ENCODE measurements around the gene BRINP1. TPM values are rescaled to one million over a fixed set of nuclear protein-coding genes. Genes with fewer than 3 reads are reported as not detected.

BRINP1 gene, protein sequence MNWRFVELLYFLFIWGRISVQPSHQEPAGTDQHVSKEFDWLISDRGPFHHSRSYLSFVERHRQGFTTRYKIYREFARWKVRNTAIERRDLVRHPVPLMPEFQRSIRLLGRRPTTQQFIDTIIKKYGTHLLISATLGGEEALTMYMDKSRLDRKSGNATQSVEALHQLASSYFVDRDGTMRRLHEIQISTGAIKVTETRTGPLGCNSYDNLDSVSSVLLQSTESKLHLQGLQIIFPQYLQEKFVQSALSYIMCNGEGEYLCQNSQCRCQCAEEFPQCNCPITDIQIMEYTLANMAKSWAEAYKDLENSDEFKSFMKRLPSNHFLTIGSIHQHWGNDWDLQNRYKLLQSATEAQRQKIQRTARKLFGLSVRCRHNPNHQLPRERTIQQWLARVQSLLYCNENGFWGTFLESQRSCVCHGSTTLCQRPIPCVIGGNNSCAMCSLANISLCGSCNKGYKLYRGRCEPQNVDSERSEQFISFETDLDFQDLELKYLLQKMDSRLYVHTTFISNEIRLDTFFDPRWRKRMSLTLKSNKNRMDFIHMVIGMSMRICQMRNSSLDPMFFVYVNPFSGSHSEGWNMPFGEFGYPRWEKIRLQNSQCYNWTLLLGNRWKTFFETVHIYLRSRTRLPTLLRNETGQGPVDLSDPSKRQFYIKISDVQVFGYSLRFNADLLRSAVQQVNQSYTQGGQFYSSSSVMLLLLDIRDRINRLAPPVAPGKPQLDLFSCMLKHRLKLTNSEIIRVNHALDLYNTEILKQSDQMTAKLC
- total RNA-seq, result 3.4 TPM

DNA sequence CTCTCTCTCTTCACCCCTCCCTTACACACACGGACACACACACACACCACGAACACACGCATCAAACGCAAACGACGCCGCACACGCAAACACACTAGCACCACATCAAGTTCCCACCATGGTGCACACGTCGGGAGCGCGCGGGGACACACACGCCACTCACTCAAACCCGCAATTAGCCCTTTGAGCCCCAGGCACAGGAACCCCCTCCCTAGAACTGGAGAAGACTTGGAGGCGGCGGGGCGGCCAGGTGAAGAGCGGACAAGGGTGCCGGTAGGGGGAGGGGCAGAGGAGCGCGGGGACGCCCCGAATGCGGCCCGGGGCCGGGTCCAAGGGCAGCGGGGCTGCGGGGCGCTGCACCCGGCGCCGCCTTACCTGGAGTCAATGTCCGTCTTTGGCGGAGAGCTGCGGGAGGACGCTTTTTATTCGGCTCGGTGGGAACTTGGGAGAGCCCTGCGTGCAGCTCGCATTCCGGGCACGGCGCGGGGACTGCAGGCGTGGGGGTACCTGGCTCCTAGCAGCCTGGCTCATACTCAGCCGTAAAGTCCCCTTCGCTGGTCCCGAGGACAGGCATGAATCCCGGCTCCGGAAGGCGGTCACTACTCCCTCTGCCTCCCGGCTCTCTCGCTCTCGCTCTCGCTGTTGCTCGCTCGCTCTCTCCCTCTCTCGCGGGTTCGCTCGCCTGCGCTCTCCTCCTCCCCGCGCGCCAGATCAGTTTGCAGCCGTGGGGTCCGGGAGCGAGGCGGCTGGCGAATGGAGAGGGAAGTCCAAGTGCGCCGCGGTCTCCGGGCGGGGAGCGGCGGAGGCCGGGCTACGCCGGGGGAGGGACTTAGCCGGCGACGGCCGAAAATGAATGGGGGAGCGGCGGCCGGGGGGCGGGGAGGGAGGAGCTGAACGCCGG is at the start of gene BRINP1:
TSS of gene BRINP1 (minus strand) at position 755 of the 901 bp plus-strand sequence. CDS start 56,080 bp downstream, outside the sequence.
- ATAC-seq, result peak; percentile 62

DNA sequence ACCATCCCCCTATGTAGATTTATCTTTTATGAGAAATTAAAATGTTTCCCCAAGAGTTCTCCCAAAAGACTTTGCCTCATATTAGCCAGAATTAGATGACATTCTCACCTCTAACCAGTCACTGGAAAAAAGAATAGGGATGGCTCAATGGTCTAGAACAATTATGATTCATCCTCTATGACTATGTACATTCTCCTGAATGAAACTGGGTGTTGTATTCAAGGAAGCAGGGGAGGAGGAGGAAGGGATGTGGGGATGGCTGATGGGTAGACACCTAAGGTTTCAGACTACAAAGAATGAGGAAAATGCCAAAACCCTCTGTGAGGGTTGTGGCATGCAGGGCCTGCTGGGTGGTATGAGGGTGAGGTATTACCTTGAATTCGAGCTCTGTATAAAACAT is 49.5 kb upstream of the BRINP1 start:
- peak; percentile 73 for ATAC-seq

DNA sequence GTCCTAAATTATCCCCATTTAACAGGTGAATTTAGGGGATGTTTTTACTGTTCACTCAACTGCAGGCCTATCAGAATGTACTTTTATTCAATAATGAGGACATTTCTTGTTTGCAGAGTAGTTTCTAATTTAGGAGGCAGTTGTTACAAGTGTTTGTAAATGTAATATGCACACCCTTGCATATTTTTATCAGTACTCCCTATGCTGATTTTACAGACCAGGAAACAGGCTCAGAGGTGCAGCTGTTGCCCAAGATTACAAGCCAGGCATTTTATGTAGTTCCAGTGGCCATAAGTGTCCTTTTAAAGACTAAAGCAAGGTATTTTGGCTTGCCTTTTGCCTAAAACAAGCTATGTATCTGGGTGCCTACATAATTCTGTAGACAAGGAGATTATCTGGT is 47.6 kb upstream of the BRINP1 start:
- no peak for ATAC-seq

DNA sequence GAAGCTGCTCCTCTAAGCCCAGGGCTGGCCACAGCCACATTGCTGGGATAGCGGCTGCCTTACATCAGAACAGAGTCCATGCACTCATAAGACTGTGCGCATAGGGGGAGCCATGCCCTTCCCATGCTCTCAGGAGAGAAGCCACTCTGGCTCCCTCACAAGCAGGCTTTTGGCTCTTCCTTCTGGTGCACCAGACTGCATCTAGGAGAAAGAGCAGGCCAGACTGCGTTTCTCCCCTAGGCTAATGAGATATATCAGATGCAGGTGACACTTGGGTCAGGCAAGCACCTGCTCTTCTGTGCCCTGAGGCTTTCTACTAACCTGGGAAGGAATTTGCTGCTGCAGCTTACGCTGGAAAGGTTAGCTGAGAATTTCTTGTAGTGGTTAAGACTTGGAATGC is 43.2 kb upstream of the BRINP1 start:
- ATAC-seq, result peak; percentile 18

DNA sequence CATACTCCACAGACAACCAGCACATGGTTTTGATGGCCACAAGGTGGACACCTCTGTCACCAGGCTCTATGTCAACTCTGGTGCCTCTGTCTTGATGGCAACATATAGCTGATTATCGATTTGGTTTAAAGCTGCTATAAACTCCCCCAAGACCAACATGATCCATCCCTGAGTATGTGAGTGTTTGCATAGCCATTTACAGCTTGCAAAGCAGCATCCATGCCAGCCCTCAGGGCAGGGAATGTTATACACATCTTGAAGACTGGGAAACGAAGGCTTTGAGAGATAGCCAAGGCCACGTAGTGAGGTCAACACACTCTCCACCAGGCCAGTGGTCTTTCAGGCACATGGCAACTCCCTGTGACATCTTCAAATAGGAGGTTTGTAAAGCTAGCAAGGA is 40.3 kb upstream of the BRINP1 start:
- ATAC-seq, result no peak

DNA sequence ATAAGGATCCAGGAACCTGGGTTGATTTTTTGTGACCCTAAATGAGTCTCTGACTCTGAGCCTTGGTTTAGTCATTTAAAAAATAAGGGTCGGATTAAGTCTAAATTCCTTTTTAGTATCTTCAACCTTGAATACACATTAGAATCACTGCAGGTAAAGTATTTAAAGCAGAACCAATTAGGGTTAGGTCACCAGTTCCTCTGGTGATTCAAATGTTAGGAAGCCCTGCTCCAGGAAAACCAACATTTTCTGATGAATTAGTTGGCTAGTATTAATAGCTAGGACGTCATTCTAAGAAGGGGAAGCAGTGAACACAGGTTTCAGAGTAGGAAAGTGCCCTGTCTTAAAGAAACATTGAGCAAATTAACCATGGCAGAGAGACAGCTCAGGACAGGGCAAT is 31.4 kb upstream of the BRINP1 start:
- no peak for ATAC-seq

DNA sequence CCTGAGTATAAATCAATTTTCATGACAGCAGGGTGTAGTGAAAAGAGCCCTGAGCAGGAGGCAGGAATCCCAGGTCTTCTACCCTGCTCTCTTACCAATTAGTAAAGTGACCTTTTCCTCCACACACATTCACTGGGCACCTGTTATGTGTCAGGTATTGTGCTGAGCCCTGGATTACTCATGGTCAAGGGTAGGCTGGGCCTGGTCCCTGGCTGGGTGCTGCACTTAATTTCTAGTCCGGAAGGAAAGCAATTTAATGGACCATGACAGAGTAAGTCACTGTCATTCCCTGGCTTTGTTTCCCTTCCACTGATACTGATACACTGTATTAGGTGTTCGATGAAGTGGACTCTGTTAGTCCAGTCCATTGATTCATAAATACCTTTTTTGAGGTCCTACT is 29.1 kb upstream of the BRINP1 start:
- ATAC-seq, result peak; percentile 69

DNA sequence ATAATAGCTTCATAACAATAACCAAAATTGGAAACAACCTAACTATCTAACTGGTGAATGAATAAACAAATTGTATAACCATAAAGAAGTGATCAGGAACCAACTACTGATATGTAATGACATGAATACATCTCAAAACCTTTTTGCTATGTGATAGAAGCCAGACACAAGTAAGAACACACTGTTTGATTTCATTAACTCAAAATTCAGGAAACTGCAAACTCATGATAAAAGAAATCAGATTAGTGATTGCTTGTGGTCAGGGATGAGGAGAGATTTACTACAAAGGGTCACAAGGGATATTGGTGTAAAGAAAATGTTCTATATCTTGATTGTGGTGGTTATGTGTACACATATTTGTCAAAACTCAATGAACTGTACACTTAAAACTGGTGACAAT is 22.6 kb upstream of the BRINP1 start:
- ATAC-seq, result no peak

DNA sequence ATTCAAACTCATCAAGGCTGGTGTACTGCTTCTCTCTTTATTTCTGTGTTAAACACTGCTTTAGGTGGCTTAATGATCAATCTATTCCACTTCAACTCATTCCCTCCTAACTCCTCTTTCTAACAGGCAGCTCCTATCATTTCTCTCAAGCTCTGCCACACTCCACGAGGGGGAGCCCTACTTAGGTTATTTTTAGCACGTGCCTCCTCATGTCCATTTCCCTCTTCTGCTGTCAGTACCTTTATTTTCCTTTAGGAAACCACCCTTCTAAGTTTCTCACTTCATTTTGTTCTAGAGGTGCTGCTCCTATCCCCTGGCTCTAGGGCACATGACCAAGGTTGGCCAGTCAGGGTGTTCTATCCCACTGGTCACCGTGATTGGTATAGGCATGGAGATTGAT is 6.7 kb upstream of the BRINP1 start:
- ATAC-seq, result peak; percentile 61

DNA sequence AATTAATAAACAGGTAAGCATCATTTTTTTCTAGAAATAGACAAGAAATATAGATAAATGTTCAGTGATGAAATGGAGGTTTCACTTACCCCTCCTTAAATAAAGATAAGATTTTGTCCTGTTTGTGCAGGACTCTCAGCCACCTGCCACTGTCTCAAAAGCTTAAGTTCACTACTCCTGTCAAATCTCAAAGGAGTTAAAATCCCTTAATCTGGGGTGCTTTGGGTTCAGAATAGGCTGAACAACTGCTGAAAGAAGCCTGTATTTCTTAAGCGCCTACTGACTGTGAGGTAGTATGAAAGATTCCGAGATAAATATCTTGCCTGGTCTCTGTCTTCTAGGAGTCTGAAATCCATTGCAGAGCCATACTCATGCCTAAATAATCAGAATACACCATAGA is 3.7 kb upstream of the BRINP1 start:
- no peak for ATAC-seq

DNA sequence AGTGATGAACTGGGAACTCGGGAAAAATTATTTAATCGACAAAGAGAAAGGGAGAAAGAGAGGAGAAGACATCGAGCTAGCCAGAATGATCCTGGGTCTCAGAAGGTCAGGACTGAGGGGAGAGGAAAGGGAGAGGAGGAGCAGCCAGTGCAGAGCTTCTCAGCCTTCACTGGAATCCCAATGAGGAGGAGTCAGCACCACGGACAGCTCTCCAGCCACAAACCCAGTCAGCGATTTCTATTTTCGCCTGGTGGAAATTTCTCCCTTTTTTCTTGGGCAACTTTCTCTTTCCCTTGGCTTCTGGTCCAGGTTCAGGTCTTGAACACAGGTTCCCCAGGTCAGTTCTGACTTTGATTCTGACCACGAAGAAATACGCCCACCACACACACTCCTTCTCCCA is 1.6 kb upstream of the BRINP1 start:
- ATAC-seq, result no peak

DNA sequence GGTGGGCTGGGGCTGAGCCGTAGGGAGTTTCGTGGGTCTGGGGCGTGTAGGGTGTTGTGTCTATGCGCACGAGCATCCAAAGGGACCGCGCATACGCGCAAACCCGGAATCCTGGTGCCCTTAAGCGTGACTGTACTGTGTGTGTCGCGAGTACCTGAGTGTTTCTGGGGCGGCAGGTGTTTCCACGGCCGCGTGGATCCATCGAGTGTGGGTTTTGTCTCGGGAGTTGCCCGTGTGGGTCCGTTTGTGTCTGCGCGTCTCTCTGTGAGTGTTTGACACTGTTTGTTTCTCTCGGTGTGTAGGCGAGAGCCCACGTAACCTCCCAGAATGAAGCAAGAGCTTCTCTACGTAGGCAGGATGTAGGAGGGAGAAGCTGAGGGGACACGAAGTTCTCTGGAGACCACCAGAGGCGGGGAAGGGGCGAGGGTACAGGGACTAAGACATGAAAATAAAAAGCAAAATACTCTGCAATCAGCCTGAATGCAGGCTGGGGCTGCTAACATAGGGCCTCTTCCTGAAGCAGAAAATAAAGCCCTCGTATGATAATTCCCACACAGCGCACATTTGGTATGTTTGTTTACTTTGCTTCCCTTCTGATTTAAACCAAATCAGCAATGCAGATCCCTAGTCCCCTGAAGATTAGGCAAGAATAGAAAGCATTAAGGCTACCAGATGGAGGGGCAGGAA is 588 bp upstream of the BRINP1 start:
- no peak for ATAC-seq

DNA sequence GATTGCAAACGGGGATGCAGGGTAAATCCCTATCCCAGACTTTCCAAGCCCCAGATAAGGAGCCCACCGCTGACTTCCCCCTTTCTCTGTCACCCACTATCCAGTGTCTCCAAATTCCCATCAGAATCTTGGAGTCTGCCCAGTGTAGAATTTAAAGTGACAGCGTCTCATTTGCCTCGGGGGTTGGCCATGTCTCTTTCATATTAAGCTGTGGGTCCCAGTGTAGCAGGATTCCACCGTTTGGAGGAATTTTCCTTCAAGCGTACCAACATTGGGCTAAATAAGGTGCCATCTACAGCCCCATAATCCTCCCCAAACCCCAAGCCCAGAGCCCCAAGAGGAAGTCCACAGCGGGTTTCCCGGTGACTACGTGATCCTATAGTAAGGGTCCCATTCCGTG is 1.1 kb downstream of the BRINP1 start:
- no peak for ATAC-seq

DNA sequence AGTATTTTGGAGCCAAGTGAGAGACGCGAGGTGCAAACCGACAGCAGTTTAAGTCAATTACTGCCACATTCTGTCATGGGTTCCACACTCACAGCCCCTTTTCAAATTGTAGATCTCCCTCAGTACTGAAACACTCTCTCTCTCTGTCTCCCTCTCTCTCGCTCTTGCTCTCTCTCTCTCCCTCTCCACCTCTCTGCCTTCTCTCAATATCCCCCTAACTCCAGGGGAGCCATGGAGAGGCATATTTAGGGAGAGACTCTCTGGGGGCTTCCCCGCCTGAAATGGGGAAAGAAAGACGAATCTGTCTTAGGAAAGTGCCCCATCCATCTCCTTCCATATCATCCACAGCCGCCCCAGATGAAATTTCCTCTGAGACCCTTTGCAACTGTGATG is 1.6 kb downstream of the BRINP1 start:
- ATAC-seq, result no peak

DNA sequence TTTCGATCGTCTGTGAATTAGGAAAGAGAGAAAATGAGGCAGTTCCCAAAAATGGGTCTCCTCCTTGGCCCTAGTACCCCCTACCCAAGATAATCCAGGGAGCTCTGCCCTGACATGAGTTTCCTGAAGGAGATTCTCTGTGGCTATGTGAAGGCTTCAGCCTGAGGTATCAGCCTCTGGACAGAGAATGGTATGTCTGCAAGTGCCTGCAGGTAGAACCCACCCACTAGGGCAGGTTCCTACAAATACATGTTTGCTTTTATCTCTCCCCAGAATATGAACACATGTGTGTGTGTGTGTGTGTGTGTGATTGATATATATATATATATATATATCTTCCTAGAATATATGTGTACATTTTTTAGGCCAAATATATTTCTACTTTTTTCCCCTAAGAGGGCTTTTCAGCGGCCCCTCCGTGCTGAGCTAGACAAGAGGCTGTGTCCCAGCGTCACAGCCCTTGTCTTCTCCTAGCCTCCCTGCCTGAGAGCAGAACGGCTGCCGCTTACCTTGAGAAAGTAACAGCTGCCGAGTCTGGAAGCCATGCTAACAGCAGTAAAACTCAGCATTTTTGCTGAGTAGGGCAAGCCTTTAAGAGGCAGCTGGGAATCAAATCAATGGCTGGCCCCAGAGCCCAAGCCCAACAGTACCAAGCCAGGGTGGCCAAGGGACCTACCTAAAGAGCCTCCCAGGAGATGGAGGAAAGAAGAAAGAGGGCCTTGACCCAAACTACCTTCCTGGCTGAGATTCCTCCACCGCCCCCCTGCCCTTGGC is 2.1 kb downstream of the BRINP1 start:
- no peak for ATAC-seq

DNA sequence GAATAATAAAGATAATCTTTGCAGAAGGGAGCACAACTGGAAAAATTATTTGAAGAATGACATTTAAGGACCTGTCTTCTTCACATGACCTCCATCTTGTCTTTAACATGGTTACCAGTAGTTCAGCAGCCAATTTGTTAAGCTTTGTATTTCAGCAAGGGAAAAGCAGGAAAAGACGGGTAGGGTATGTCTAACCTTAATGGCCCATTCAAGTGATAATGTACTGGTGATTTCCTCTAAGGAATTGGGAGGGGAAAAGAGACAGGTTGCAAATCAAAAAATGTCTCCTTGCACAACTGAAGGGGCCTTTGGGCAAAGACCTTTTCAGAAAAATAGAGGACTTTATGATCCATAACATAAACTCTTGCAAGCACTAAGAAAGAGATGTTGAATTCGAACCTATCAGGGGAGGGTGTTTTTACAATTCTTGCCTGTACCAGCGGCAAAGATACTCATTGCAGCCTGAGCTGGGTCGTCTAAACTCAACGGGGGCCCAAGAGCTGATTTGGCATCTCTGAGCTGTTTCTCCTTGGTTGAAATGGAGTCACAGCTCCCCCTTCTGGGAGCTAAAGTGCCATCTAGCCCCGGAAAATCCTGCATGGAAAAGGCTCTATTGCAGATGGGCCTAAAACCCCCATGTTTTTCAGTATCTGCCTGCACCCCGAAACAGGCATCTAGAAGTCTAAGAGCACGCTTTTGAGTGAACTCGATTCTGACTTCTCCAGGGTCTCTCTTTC is 3.8 kb downstream of the BRINP1 start:
- no peak for ATAC-seq

DNA sequence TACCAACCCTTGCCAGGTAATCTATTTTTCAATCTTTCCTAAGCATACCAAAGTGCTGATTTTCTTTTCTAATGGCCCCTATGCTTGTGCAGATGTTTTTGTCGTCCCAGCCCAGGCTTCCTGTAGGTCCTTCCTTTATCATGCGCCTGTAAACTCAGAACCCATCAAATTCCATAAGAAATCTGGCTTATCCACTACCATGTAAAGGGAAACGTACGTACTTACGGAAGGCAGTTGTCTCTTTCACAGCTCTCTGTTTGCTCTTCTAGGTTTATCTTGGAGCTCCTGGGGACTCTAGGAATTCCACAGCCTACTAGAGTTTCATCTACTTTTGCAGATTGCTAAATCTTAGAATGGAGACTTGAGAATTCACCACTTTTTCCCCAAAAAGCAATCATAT is 9.0 kb downstream of the BRINP1 start:
- ATAC-seq, result no peak

DNA sequence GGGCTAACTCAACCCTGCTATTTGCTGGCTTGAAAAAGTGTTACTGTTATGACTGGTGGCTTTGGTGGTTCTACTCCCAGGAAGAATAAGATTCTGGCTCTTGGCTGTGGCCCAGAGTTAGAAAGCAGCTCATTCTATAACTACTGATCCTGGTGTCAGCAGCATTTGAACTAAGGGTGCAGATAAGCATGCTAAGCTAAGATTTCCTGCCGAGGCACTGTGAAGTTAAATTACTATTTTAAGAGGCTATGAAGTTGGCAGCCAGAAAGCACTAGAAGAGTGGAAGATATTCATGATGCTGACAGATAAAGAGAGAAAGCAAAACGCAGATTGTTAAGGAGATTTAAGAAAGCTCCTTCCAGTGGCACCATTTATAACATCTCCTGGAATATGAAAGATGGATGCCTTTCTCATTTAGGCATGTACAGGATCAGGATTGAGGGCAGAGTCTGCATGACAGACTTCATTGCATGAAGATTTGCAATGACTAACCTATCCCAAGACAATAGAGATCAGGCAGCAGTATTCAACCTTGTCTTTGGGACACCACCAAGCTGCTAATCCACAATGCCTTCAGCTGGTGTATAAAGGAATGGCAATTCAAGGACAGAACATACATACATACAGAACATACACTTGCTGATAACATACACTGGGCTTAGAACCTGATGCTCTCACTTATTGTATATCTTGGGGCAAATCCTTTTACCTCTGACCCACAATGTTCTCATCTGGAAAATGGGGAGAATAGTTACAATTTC is 11.7 kb downstream of the BRINP1 start:
- no peak for ATAC-seq

DNA sequence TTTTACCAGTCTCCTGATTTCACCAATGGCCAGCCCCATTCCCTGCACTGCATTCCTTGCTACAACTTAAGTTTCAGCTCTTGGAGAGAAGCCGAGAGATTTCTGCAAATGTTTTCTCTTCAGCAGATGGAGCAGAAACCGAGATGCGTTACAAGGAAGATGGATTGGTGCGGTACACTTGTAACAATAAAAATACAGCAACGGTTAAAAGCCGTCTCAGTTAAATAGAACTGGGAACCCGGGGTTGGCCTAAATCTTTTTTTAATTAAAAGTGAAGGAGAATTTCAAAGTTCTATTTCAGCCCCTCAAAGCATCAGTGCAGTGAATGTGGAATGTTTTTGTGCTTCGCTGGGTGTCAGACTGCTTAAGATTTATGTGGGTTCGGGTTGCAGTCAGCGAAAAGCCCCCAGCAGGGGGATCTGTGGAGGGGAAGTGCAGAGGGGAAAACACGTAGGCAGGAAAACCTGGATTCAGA is 19.8 kb downstream of the BRINP1 start:
- ATAC-seq, result no peak
